HG02885 (cell line): ENCODE results near the gene ADGRA1.
"Not testable (repeated sequence)": the region's sequence is repeated elsewhere in the genome, so short reads cannot be mapped to it uniquely, and the experiment has no call there.

ENCODE experiments used
- ATAC-seq: cut with Tn5 transposase; IDR thresholded peaks from one replicate; pipeline ENCODE4 v1.9.1; 2021; ENCODE audit warnings: mild to moderate bottlenecking; ENCODE audit not compliant: unreplicated experiment, poor library complexity

ADGRA1 gene

DNA sequence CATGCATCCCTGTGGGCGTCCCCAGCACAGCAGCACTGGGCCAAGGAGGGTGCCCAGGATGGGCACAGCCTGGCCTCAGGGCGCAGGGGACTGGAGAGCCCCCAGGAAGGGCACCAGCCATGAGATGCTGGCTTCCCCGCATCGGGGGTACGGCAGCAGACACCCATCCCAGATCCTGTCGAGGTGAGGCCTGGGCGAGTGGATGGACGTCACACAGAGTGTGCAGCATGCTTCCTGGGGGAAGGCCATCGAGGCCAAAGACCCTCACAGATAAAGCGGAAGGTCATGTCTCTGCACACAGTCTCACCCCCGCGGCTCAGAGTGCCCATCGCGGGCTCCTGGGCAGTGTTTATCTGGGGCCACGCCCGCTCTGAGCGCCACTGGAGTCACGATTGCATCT lies 18.8 kb downstream of the ADGRA1 start:
- no peak for ATAC-seq

DNA sequence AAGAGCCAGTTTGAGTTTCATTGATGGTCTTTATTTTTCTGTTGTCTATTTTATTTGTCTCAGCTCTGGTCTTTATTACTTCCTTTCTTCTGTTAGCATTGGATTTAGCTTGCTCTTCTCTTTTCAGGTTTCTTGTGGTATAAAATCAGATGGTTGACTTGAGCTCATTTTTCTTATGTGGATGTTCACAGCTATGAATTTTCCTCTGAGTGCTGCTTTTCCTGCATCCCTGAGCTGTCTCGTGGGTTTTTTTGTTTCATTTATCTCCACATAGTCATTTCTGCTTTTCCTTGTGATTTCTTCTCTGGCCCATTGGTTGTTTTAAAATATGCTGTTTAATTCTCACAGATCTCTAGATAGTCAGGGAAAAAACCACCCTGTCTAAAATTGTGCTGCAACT lies 19.7 kb downstream of the ADGRA1 start:
- no peak for ATAC-seq

GRCh38 chr10:133109711-133110110 lies 22.0 kb downstream of the ADGRA1 start:
- ATAC-seq = no peak

DNA sequence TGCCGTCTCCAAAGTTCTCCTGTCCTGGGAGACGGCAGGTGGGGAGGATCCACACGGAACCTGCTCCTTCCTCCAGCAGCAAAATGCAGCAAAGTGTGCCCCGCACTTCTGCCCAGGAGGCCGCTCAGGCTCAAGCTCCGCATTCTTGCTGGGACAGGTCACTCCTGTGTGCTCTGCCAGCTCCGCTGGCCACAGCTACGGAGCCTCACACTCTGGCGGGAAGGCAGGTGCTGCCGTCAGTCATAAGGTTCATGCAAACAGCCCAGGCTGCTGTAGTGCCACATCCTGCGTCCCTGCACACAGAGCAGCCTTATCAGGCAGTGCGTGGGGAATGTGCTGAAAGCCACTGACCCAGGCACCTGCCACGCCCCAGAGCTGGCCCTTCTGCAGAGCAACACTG lies 22.4 kb downstream of the ADGRA1 start:
- no peak for ATAC-seq

DNA sequence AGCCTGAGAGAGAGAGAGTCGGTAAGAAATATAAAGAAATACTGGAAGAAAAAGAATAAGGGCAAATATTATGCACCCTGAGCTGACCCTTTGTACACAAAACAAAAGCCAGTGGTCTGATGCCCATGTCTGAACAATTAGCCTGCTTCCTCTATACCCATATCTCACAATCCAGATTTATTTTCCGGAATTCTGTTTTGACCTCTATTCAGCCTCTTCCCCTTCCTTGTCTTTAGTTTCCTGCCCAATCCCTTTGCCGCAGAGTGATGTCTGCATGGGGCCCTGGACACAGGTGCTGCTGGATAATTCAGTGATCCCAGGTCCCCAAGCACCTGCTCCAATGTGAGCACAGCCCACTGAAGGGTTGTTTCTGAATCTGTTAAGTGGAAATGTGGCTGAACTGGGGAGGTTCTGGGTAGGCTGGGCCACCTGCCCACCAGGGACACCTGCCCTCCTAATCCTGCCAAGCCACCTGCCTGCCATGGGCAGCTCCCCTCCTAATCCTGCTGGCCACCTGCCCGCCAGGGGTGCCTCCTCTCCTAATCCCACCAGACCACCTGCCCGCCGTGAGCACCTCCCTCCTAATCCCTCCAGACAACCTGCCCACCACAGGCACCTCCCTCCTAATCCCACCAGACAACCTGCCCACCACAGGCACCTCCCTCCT lies 23.0 kb downstream of the ADGRA1 start:
- ATAC-seq = no peak

GRCh38 chr10:133111640-133112039 lies 23.9 kb downstream of the ADGRA1 start:
- ATAC-seq = not testable (repeated sequence)

- ATAC-seq = no peak
Observed at GRCh38 chr10:133113146-133113830, 25.6 kb downstream of the ADGRA1 start.

DNA sequence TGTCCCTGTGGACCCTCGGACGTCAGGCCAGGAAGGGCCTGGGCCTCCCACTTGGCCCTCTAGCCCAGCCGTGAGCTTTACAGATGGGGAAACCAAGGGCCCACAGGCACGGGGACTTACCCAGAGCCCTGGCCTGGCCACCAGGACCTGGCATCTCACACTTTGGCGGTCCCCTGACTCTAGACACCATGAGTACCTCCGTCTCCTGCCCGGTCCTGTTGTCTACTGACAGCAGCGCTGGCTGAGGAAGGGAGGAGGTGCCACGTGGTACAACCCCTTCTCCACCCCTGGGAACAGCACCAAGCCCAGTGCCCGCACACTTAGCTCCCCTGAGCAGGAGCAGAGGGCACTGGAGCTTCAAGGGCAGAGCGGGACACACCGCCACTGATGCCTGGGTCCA lies 26.1 kb downstream of the ADGRA1 start:
- no peak for ATAC-seq

GRCh38 chr10:133114251-133114650 lies 26.5 kb downstream of the ADGRA1 start:
- ATAC-seq = no peak

DNA sequence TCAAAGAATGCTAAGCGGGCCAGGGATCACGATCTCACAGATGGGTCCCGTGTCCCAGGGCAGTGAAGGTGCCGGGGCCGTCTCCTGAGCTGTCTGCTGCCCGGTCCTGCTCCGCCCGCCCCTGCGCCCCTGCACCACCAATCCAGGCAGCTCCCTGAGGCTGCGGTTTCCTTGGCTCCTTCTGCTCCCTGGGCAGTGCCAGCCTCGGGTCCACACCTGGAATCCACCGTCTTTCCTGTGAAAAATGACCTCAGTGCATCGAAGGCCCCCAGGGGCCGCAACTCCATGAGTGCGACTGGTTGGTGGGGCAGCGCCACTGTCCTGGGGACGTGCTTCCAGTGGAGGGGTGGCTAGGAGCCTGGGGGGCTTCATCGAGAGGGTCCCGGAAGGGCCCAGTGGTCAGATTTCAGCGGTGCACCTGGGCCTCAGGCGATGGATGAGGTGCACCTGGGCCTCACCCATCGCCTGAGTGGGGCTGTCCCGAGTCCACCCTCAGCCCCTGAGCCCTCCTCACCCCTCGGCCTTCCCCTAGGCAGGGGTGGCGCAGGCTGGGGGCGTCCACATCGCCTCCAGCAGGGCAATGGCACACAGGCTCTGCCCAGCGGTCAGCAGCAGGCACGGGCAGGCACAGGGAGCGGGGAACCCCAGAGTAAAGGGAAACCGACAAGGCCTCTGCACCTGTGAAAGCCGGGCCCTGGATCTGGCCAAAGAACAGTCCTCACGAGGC lies 27.2 kb downstream of the ADGRA1 start:
- no peak for ATAC-seq

GRCh38 chr10:133115453-133115842 lies 27.7 kb downstream of the ADGRA1 start:
- no peak for ATAC-seq

DNA sequence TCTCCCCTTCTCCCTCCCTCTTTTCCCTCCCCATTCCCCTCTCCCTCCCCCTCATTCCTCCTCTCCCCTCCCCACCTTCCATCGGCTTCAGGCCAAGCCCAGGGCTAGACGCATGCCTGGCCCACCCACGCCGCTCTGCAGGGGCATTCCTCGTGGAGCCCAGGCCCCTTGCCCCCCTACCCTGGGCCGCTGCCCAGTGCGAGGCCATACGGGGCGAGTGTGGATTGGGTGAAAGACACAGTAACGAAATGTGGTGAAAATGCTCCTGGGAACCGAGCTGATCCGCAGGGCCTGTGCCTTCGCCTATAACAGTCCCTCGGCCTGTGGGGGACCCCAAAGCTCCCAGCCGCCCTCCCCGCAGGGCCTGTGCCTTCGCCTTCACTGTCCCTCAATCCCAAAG lies 28.3 kb downstream of the ADGRA1 start:
- ATAC-seq = no peak

DNA sequence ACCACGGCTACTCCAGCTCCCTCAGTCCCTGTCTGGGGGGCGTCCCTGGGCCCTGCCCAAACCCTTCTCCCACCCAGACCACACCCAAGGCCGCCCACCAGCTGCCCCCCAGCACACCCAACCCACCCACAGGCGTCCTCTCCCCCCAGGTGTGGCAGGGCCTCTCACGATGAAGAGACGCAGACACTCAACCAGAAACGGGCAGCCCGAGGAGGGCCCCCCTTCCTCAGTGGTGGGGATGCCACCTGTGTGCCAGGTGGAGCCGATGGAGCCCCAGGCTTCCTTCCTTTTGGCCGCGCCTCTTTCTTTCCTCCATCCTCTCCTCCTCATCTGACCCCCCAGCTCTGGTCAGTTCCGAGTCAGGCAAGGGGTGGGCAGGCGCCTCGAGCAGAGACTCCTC lies 28.7 kb downstream of the ADGRA1 start:
- ATAC-seq = no peak

DNA sequence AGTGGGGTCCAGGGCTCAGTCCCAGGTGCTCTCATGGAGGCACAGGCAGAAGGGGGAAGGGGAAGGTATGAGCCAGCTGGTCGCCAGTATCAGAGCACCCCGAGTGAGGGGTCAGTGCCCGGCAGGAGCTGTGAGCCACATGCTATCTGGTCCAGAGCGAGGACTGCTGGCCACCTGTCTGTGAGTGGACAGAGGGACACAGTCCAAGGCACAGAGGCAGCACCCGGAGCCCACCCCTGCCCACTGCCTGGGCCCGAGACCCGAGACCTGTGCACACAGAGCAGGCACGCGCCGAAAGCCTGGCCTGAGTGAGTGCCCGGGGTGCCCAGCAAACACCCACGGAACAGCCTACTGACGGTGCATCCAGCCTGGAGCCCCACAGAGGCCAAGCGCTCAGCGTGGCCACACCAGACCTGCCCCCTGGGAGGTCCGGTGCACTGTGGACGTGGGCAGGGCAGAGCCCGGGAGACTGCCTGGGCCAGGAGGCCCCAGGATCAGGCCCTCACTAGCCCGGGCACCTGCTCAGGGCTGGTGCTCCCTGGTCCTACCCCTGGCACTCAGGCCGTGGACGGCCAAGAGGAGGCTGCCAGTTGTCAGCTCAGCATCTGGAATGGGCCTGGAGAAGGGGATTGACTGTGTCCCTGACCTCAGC lies 29.4 kb downstream of the ADGRA1 start:
- ATAC-seq = no peak

- ATAC-seq = no peak
Observed at GRCh38 chr10:133117688-133118071, 30.0 kb downstream of the ADGRA1 start.

- ATAC-seq = no peak
Observed at GRCh38 chr10:133121479-133121878, 33.8 kb downstream of the ADGRA1 start.

- ATAC-seq = no peak
Observed at GRCh38 chr10:133122171-133122935, 34.6 kb downstream of the ADGRA1 start.

- no peak for ATAC-seq
Observed at GRCh38 chr10:133123050-133123745, 35.5 kb downstream of the ADGRA1 start.

GRCh38 chr10:133123746-133124356 lies 36.1 kb downstream of the ADGRA1 start:
- no peak for ATAC-seq
